Forelimb muscle (tissue), 1 donor: ENCODE measurements around the gene TP73. TPM values are rescaled to one million over a fixed set of nuclear protein-coding genes. Genes with fewer than 3 reads are reported as not detected.

Experiments
- DNase-seq: peaks from one replicate; pipeline ENCODE4 v3.0.0-alpha.2; 2013; ENCODE audit warnings: low read depth
- polyA plus RNA-seq: library from polyadenylated mRNA; unstranded; fragments of 120-200 nt; gene quantifications from one replicate; pipeline ENCODE4 v1.2.1, GENCODE V29; 2013; ENCODE audit not compliant: insufficient read length

Gene TP73
- polyA plus RNA-seq, 1 donor = 1.0 TPM

DNA sequence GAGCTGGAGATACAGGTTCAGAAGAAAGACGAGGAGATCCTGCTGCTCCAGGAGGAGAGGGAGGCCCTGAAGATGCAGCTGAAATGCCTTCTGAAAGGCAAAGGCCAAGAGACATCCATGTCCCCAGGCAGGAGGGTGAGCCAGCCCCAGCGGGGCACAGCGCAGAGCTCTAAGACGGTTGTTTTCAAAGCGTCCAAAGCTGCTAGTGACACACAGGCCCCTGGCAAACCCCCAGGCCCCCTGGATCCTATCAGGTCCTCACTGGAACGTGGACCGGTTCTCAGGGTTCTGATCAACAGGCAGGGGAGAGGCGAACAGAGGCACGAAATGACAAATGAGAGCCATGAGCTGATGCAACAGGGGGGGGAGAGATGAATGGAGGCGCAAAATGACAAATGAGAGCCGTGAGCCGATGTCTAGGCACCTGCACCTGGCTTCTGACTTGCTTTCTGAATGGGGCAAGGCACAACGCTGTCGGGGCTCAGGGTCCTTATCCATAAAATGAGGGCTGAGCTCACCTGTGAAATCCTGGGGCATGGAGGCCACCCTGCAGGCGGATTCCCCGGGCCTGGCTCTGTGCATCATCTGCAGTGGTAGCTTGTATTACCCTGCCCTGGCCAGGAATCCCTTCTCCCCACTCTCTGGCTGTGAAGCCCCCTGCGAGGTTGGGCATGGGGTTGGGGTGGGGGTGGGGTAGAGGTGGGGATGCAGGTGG lies 109.1 kb downstream of the TP73 start:
- DNase-seq = no peak

DNA sequence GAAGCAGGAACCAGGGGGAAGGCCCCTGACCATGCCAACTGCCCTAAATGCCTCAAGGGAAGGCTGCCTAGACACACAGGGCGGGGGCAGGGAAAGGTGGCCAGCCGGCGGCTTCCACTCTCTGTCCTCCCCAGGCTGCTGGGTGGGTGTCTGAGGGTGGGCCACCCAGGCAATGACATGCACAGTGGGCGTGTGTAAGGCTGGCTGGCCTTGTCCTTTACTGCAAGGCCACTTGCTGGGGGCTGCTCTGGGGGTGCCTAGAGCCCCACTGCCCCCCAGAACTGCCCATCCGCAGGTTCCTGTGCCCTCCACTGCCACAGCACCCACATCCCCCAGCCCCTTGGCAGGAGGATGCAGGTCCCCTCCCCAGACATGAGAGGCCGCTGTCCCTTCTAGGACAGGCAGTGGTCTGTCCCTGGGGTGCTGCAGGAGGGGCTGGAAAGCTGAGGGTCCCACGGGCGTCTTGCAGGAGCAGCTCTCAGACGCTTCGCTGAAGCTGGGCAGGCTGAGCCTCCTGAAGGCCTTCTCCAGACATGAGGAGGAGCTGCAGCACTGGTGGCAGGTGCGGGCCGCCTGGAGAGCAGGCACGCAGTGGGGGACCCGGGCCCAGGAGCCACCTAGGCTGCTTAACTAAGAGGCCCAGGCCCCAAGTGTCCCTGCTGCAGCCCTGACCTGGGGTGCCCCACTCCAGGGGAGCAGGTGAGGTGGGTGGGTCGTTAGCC lies 110.0 kb downstream of the TP73 start:
- no peak for DNase-seq

- no peak for DNase-seq
Measured at GRCh38 chr1:3762873-3763228, 110.5 kb downstream of the TP73 start.

DNA sequence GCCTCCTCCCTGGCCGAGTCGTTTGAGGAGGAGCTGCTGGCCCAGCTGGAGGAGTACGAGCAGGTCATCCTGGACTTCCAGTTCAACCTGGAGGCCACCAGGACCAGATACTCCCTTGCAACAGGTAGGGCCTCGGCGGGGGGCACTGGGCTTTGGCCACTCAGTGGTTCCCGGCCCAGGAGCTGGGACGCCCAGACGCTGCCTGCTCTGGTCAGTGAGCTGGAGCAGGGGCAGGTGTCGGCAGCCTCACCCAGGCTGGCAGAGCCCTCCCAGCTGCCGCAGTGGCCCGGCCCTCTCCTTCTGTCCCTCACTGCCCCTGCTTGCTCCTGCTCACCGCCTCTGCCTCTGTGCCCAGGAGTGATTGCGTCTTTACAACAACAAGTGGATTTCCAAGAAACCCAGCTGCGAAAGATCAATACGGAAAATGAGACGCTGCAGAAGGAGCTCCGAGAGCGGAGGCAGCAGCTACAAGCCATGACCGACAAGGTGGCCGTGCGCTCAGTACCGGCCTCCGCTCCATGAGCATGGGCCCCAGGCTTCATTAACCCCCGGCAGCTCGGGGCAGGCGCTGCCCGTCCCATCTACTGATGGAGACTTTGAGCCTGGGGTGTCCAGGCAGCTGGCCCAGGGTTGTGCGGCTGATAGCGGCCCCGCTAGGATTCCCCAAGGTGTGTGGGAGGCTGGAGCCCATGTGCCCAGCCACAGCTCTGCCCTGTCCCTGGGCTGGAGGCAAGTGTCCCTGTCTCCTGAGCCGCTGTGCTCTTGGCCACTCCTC lies 111.2 kb downstream of the TP73 start:
- no peak for DNase-seq

- DNase-seq = no peak
Measured at GRCh38 chr1:3767328-3767925, 115.1 kb downstream of the TP73 start.

DNA sequence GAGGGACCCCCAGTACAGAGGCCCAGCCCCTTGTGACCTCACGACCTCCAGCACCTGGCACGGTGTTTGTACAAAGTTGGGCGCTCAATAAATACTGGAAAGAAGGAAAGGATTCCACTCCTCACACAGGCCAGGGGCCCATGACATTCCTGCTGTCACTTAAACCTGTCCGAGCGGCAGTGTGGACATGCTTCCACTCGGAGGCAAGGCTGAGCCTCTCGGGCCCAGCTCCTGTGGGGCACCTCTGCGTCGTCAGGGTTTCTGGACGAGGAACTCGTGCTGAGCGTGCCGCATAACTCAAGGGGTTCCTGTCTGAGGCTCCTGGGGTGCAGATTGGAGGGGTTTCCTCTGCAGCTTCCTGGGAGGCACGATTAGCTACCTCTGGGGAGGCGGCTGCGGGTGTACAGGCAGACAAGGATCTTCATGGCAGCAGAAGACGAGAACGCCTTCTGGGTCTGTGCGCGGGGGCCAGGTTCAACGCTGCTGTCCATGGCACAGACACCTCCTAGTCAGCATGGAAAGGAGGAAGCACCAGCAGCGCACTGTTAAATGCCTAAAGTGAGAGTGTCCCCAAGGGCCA lies 116.6 kb downstream of the TP73 start:
- no peak for DNase-seq

- DNase-seq = no peak
Measured at GRCh38 chr1:3770047-3770765, 117.9 kb downstream of the TP73 start.

DNA sequence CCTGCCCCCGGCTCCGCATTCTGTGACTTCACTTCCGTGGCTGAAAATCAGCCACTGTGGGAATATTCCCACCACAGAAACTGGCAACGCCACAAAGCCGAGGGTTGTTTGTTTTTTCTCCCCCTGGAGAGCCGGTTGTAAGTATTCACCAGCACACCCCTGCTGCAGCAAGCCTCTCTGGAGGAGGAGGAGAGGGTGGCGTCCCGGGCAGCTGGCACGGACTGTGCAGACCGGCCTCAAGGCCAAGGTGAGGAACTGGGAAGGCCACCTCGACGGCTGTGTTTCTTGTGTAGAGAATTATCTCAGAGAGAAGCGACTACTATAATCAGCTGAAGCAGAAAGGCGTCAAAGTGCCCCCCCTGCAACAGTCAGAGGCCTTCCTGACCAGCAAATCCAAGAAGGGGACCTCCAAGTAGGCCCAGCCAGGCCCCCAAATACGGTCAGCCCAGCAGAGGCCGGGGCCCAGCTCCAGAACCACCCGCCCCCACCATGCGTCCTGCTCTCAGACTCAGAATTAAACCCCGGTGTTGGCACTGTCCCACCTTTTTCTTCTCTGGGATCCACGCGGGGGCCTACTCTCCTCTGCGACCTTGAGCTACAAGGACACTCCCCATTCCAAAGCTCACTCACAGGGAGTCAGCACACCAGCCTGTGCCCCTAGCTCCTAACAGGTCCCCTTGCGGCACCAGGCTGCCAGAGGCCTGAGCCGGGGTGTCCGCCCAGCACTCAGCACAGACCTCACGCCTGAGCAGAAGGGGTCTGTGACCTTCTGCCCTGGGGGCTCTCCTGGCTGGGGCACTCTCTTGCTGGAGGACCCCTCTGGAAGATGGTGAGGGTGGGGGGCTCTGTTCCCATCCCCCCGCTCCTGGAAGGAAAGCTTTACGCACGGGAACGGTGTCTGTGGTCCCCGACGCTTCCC lies 119.1 kb downstream of the TP73 start:
- no peak for DNase-seq

- no peak for DNase-seq
Measured at GRCh38 chr1:3772027-3772714, 119.9 kb downstream of the TP73 start.

GRCh38 chr1:3772715-3773571 lies 120.6 kb downstream of the TP73 start, which contains the start of gene SMIM1:
Gene SMIM1 (plus strand): TSS chr1:3772749. CDS start chr1:3775374, 2,625 bp downstream.
- no peak for DNase-seq

- no peak for DNase-seq
Measured at GRCh38 chr1:3773572-3774275, 121.4 kb downstream of the TP73 start.

GRCh38 chr1:3774276-3774945 lies 122.1 kb downstream of the TP73 start:
- DNase-seq = no peak

DNA sequence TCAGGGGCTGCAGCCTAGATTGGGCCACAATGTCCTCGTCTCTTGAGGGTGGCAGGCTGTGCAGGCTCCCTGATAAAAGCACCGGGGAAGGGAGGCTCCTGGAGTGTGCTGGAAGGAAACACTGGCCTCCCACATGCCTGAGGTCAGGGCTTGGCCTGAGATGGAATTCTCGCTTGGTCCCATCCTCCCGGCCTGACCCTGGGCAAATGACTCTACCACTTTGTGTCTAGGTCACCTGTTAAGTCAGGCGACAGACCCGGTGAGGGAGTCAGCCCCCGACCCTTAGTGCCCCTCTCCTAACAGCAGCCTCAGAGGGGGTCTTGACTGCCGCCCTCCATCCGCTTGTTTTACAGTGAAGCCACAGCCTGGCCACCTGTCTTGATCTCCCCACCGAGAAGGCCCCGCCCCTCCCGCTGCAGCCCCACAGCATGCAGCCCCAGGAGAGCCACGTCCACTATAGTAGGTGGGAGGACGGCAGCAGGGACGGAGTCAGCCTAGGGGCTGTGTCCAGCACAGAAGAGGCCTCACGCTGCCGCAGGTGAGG lies 122.7 kb downstream of the TP73 start:
- no peak for DNase-seq

DNA sequence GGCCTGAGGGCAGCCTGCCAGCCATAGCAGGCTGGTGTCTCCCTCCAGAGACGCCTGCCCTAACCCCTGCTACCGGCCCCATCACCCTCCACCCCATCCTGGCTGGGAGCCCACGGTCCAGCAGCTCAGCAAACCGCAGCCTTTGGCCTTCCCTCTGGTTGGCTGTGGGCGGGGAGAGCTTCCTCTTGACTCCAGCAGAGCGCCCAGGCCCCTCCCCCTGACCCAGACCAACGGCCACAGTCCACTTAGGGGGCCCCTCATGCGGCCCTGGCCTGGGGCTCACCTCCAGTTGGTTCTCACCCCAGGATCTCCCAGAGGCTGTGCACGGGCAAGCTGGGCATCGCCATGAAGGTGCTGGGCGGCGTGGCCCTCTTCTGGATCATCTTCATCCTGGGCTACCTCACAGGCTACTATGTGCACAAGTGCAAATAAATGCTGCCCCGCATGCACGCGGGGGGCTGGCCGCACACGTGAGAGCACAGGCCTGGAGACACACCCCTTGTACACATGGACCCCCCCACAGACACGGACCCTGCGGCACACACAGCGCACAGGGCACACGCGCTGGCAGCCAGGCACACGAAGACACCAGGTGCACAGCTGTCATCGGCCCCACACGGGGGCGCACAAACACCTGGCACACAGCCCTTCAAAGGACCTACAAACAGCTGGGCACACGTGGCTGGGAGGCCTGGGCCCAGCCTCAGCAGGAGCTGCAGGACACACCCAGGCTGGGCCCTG lies 123.3 kb downstream of the TP73 start:
- no peak for DNase-seq

GRCh38 chr1:3776231-3776961 lies 124.1 kb downstream of the TP73 start:
- DNase-seq = no peak
